Measurements from ENCODE around the gene NTM. TPM values are rescaled to one million over a fixed set of nuclear protein-coding genes. Genes with fewer than 3 reads are reported as not detected.

Gene NTM
- total and polyA plus RNA-seq, 2 of the 8 experiments (the other 6 are each of a cell fraction or from before 2014, with no cell fraction given), result 13.4 to 20.0 TPM

- no peak for TF ChIP-seq TAF7 (optimal IDR thresholded peaks at IDR 0.05; ENCODE audit: borderline replicate concordance, low read depth, low read length)
- no peak for TF ChIP-seq ASH2L (IDR thresholded peaks at IDR 0.05; ENCODE audit: low read length)
- TF ChIP-seq RXRA (IDR thresholded peaks at IDR 0.05; ENCODE audit: insufficient read depth, low read depth, low read length), result no peak
- no peak for TF ChIP-seq YY1 (IDR thresholded peaks at IDR 0.05; ENCODE audit: low read depth, low read length)
- no peak for TF ChIP-seq SAP30 (IDR thresholded peaks at IDR 0.05; ENCODE audit: insufficient read depth, insufficient replicate concordance, low read length)
- TF ChIP-seq POLR2A (IDR thresholded peaks at IDR 0.05; ENCODE audit: control extremely low read depth in 1 of 2, low read depth in 2 of 2, low read length in 2 of 2), result no peak
Measured at GRCh38 chr11:132116516-132116915, 746.1 kb downstream of the NTM start (continued).
